ENCODE results near the gene MOSMO. TPM values are rescaled to one million over a fixed set of nuclear protein-coding genes. Genes with fewer than 3 reads are reported as not detected.

Gene MOSMO
- total RNA-seq, 4 donors from 2014 or later, result 8.4 to 68.5 (median 17.2) TPM

GRCh38 chr16:22053921-22054341, 46.0 kb downstream of the MOSMO start:
- Histone ChIP-seq H3K27ac (no peak overlapping the region), H3K9me3 (no peaks in the 10 kb centered on the region), H3K4me1 (no peaks in the 10 kb centered on the region), H3K27me3 (no peaks in the 10 kb centered on the region), H3K36me3 (no peaks in the 10 kb centered on the region), H3K4me3 (no peak overlapping the region)
- in situ Hi-C loops (cut with MboI; ENCODE audit: low pct_ligation_motif_present in 1 of 4, low pct_unique_long_range_greater_than_20kb in 1 of 4, low sequenced_read_pairs in 3 of 4), result no loop called here
- intact Hi-C loops (cut with DNase I; ENCODE audit: low total_unique reads), result no loop called here
- 81 to 85% methylated on average over 2 to 4 of the region's 4 CpGs for WGBS, 2 donors (ENCODE audit: low coverage in 1 of 2)
- DNase-seq, result no peak
- TF ChIP-seq, protein P1, sequence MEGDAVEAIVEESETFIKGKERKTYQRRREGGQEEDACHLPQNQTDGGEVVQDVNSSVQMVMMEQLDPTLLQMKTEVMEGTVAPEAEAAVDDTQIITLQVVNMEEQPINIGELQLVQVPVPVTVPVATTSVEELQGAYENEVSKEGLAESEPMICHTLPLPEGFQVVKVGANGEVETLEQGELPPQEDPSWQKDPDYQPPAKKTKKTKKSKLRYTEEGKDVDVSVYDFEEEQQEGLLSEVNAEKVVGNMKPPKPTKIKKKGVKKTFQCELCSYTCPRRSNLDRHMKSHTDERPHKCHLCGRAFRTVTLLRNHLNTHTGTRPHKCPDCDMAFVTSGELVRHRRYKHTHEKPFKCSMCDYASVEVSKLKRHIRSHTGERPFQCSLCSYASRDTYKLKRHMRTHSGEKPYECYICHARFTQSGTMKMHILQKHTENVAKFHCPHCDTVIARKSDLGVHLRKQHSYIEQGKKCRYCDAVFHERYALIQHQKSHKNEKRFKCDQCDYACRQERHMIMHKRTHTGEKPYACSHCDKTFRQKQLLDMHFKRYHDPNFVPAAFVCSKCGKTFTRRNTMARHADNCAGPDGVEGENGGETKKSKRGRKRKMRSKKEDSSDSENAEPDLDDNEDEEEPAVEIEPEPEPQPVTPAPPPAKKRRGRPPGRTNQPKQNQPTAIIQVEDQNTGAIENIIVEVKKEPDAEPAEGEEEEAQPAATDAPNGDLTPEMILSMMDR (IDR thresholded peaks at IDR 0.05), result no peak
- TF ChIP-seq EP300 (IDR thresholded peaks at IDR 0.05; ENCODE audit: low read depth), result no peak

GRCh38 chr16:22054847-22055590, 47.1 kb downstream of the MOSMO start:
- Histone ChIP-seq H3K4me1 (no peaks in the 10 kb centered on the region), H3K9me3 (no peaks in the 10 kb centered on the region), H3K4me3 (no peak overlapping the region), H3K27ac (no peak overlapping the region), H3K27me3 (no peaks in the 10 kb centered on the region), H3K36me3 (no peaks in the 10 kb centered on the region)
- TF ChIP-seq POLR2AphosphoS5 (IDR thresholded peaks at IDR 0.05), result no peak
- TF ChIP-seq, protein P1 (IDR thresholded peaks at IDR 0.05), result no peak
- no peak for TF ChIP-seq EP300 (IDR thresholded peaks at IDR 0.05; ENCODE audit: low read depth)
- TF ChIP-seq POLR2A (IDR thresholded peaks at IDR 0.05), result no peak
- no peak for DNase-seq
- 80 to 88% methylated on average over 2 to 5 of the region's 5 CpGs for WGBS, 2 donors (ENCODE audit: low coverage in 1 of 2)
- in situ Hi-C loops (cut with MboI; ENCODE audit: low pct_ligation_motif_present in 1 of 4, low pct_unique_long_range_greater_than_20kb in 1 of 4, low sequenced_read_pairs in 3 of 4) (no loop called here), intact Hi-C loops (cut with DNase I; ENCODE audit: low total_unique reads) (no loop called here)

DNA sequence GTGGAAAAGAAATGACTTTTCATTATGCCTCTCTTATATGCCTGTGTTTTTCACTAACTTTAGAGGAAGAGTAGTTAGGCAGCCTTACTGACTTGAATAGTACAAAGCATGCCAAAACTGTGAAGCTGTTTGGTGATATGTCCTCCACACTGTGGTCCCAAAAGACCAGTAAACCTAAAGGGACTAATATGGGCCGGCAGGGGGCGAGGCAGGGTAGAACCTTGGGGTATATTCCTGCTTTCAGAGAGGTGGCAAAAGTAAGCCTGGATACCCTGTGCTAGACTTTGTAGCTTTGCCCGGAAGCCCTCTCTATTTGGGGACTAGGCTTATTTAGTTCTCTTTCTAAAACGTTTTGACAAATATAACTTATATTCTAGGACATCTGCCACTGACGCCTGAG, 48.0 kb downstream of the MOSMO start:
- H3K4me1 ChIP-seq, result no peaks in the 10 kb centered on the region
- H3K9me3 ChIP-seq, result no peaks in the 10 kb centered on the region
- in situ Hi-C loops (cut with MboI; ENCODE audit: low pct_ligation_motif_present in 1 of 4, low pct_unique_long_range_greater_than_20kb in 1 of 4, low sequenced_read_pairs in 3 of 4) (no loop called here), intact Hi-C loops (cut with DNase I; ENCODE audit: low total_unique reads) (no loop called here)
- H3K27me3 ChIP-seq, result no peaks in the 10 kb centered on the region
- TF ChIP-seq POLR2A (IDR thresholded peaks at IDR 0.05) (no peak), EP300 (IDR thresholded peaks at IDR 0.05; ENCODE audit: low read depth) (no peak), POLR2AphosphoS5 (IDR thresholded peaks at IDR 0.05) (no peak)
- TF ChIP-seq, protein P1 (IDR thresholded peaks at IDR 0.05), result no peak
- 77 to 87% methylated on average over 5 of the region's 5 CpGs for WGBS, 2 donors (ENCODE audit: low coverage in 1 of 2)
- no peaks in the 10 kb centered on the region for H3K36me3 ChIP-seq
- no peak overlapping the region for H3K27ac ChIP-seq
- DNase-seq, result no peak
- no peak overlapping the region for H3K4me3 ChIP-seq

DNA sequence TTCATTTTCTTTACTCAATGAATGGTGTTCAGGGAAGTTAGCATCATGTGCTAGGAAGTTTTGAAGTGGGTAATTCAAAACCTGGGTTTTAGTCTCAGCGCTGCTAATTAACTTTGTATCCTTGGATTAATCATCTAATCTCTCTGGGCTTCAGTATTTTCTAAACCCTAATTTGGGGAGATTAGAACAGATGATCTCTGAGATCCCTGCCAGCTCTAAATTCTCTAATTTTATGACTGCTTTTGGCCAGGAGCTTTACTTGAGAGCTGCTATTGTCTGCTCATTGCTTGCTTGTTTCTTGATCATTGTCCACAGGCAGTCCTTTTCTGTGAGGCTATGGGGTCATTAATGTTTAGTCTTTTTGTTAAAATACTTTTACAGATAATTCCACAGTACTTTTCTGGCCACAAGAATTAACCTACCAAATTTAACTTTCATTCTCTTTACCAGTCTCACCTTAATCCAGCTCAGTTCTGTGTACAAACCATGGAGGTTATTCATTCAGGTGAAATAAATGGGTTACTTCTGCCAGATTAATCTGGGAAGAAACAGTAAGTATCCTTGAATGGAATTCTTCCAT, 56.1 kb downstream of the MOSMO start:
- no peaks in the 10 kb centered on the region for H3K27me3 ChIP-seq
- H3K27ac ChIP-seq, result no peak overlapping the region
- peaks cover 0 to 2% (median 0%) of the 10 kb centered on the region in 4 donors for H3K36me3 ChIP-seq
- DNase-seq, result no peak
- WGBS, 2 donors (ENCODE audit: low coverage in 1 of 2), result 92 to 100% methylated on average over 1 of the region's 1 CpG
- TF ChIP-seq EP300 (IDR thresholded peaks at IDR 0.05; ENCODE audit: low read depth), result no peak
- intact Hi-C loops (cut with DNase I; ENCODE audit: low total_unique reads) (no loop called here), in situ Hi-C loops (cut with MboI; ENCODE audit: low pct_ligation_motif_present in 1 of 4, low pct_unique_long_range_greater_than_20kb in 1 of 4, low sequenced_read_pairs in 3 of 4) (loop anchor here in 1 of 4 donors (10.0 kb wide), 1 partner anchor 59 kb away; the partner anchor contains the start of genes MOSMO and PDZD9)
- H3K9me3 ChIP-seq, result no peaks in the 10 kb centered on the region
- H3K4me3 ChIP-seq, result no peak overlapping the region
- no peaks in the 10 kb centered on the region for H3K4me1 ChIP-seq
